ENCODE data around the gene RGSL1. TPM values are rescaled to one million over a fixed set of nuclear protein-coding genes. Genes with fewer than 3 reads are reported as not detected.

The RGSL1 gene
- polyA plus RNA-seq, 3 donors = not detected

- 54 to 67% (median 59%) methylated on average over 4 of the region's 4 CpGs for WGBS, 3 donors
- H3K27ac ChIP-seq (ENCODE audit: low read depth, low read length) = no peak overlapping the region
These were observed 152.0 kb downstream of the RGSL1 start for GRCh38 chr1:182601913-182602312.

- H3K27ac ChIP-seq (ENCODE audit: low read depth, low read length) = no peak overlapping the region
- WGBS, 3 donors = 42 to 61% (median 59%) methylated on average over 10 of the region's 10 CpGs
These were observed 153.1 kb downstream of the RGSL1 start for GRCh38 chr1:182602935-182603645.

GRCh38 chr1:182603646-182604174 lies 153.8 kb downstream of the RGSL1 start:
- H3K27ac ChIP-seq (ENCODE audit: low read depth, low read length) = no peak overlapping the region
- 2 to 4% (median 2%) methylated on average over 12 of the region's 12 CpGs for WGBS, 3 donors

- no peak within 1 kb of the TSS for H3K27ac ChIP-seq (ENCODE audit: low read depth, low read length)
- 5 to 6% (median 5%) methylated on average over 44 of the region's 44 CpGs for WGBS, 3 donors
These were observed 154.5 kb downstream of the RGSL1 start, which contains the start of gene RGS16 for GRCh38 chr1:182604175-182605164. TSS of gene RGS16 (minus strand) at chr1:182604389. CDS start at chr1:182604259, 130 bp downstream.

GRCh38 chr1:182607566-182607965 lies 157.6 kb downstream of the RGSL1 start:
- WGBS, 3 donors = 67 to 74% (median 73%) methylated on average over 1 of the region's 1 CpG

GRCh38 chr1:182608236-182608635 lies 158.3 kb downstream of the RGSL1 start:
- 49 to 88% (median 84%) methylated on average over 2 of the region's 2 CpGs for WGBS, 3 donors
- H3K27ac ChIP-seq (ENCODE audit: low read depth, low read length) = no peak overlapping the region

More at GRCh38 chr1:182607566-182607965, 157.6 kb downstream of the RGSL1 start:
- no peak overlapping the region for H3K27ac ChIP-seq (ENCODE audit: low read depth, low read length)

- 81 to 82% (median 82%) methylated on average over 9 of the region's 9 CpGs for WGBS, 3 donors
These were observed 159.1 kb downstream of the RGSL1 start for GRCh38 chr1:182608845-182609610.

More at GRCh38 chr1:182608845-182609610, 159.1 kb downstream of the RGSL1 start:
- H3K27ac ChIP-seq (ENCODE audit: low read depth, low read length) = no peak overlapping the region

Other genes starting within 250 kb of the RGSL1 start
- gene GLUL, start 58.4 kb upstream of the RGSL1 start, polyA plus RNA-seq = 1,000 to 10,000 TPM; 1,065 to 6,550 (median 3,246) TPM
- not detected for gene TEDDM1, start 49.5 kb upstream of the RGSL1 start, polyA plus RNA-seq
- 1 to 10 TPM; 2.0 to 6.1 (median 3.2) TPM for gene RNASEL, start 139.1 kb downstream of the RGSL1 start, polyA plus RNA-seq
- gene RGS16, start 154.2 kb downstream of the RGSL1 start, polyA plus RNA-seq = 10 to 100 TPM in 2 of 3 donors, 1 to 10 TPM in 1; 4.9 to 38.5 (median 22.2) TPM
- under 1 TPM in 2 of 3 donors, not detected in 1; 0.03 to 0.11 TPM for gene RGS8, start 234.4 kb downstream of the RGSL1 start, polyA plus RNA-seq

Data from adipose tissue (tissue), 3 donors.